Gastrocnemius medialis (tissue), 4 donors: ENCODE results near the gene DNM3. TPM values are rescaled to one million over a fixed set of nuclear protein-coding genes. Genes with fewer than 3 reads are reported as not detected.

Experiments used
- ATAC-seq, 2 donors: fragments of 150-250 bp; one replicate each; pipeline ENCODE4 v1.9.1; 2016
- DNase-seq, 2 donors: peaks; one replicate each; pipeline ENCODE4 v3.0.0-alpha.2; 2019
- H3K27ac ChIP-seq, 4 donors: fragments of 200-600 bp; sonication (generic); 1 replicate in 1 of 4; 2 replicates in 3 of 4; pipeline ENCODE4 v1.5.1; 2016 to 2018; ENCODE audit warnings: mild to moderate bottlenecking in 2 of 4, moderate library complexity in 1 of 4
- H3K27me3 ChIP-seq, 3 donors: fragments of 200-600 bp; sonication (generic) in 2 of 3; 1 replicate in 1 of 3; 2 replicates in 2 of 3; pipeline versions ENCODE4 v1.5.1 to v1.6.0; 2016 to 2019; ENCODE audit warnings: mild to moderate bottlenecking in 1 of 3, moderate library complexity in 1 of 3
- H3K36me3 ChIP-seq, 2 donors: fragments of 200-600 bp; sonication (generic) in 1 of 2; one replicate each; pipeline ENCODE4 v1.5.1; 2017 to 2018
- H3K4me1 ChIP-seq, 2 donors: fragments of 200-600 bp; sonication (generic) in 1 of 2; one replicate each; pipeline ENCODE4 v1.5.1; 2016 to 2017; ENCODE audit warnings: mild to moderate bottlenecking in 2 of 2
- H3K4me3 ChIP-seq, 4 donors: fragments of 200-600 bp; sonication (generic) in 3 of 4; 1 replicate in 1 of 4; 2 replicates in 3 of 4; pipeline ENCODE4 v1.5.1; 2016 to 2019; ENCODE audit warnings: mild to moderate bottlenecking in 2 of 4
- H3K9me3 ChIP-seq, 3 donors: fragments of 200-600 bp; sonication (generic) in 2 of 3; 1 replicate in 1 of 3; 2 replicates in 2 of 3; pipeline ENCODE4 v1.5.1; 2016 to 2019
- POLR2A ChIP-seq, 2 donors: fragments of 450-650 bp; IDR thresholded peaks; one replicate each; pipeline ENCODE4 v1.6.1; 2017; ENCODE audit warnings: antibody characterized with exemption in 2 of 2, mild to moderate bottlenecking in 2 of 2, moderate library complexity in 2 of 2
- in situ Hi-C, 4 donors: fragments of 200-750 bp; cut with MboI; loops; one replicate each; pipeline versions ENCODE4 v1.15.0 to v1.8.0; 2017; ENCODE audit warnings: low sequenced_read_pairs in 4 of 4
- intact Hi-C: fragments of 100-400 bp; cut with DNase I; formaldehyde crosslinking; loops from one replicate; pipeline ENCODE4 v1.15.1; 2023; ENCODE audit warnings: low total_unique reads
- total RNA-seq, 4 donors: library from RNA; depleted of rRNA; stranded (reverse); fragments of >200 nt; gene quantifications; one replicate each; pipeline versions ENCODE4 v1.1.0 to v1.2.3, GENCODE V29; 2016
- TF ChIP-seq, protein P1 (sequence below), 5 experiments: fragments of 450-650 bp in 3 of 5; fragments of 200-600 bp in 2 of 5; sonication (generic) in 2 of 5; IDR thresholded peaks in 4 of 5; conservative IDR thresholded peaks in 1 of 5; 1 replicate in 4 of 5; 2 replicates in 1 of 5; pipeline ENCODE4 v1.5.1; 2016 to 2019; ENCODE audit warnings: antibody characterized with exemption in 5 of 5, mild to moderate bottlenecking in 3 of 5, moderate library complexity in 3 of 5

Gene DNM3
- total RNA-seq, 4 donors from 2014 or later, result 0.35 to 1.6 (median 1.1) TPM

DNA sequence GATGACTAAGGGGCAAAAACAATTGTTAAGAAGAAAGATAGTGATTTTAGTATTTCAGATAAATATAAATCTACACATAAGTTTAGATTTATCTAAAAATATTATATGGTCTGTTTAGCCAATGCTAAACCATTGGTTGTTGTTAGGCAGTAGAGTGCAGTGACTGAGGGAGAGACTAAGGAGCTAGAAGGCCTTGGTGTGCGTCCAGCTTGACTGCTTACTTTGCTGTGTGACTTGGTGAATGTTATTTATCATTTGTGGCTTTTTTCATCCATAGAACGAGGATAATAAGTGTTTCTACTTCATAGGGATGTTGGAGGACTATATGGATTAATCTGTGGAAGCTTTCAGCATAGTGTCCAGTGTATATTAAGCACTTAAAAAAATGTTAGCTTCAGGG is 314.5 kb downstream of the DNM3 start:
- in situ Hi-C loops (no loop called here), intact Hi-C loops (no loop called here)
- Histone ChIP-seq H3K36me3 (no peaks in the 10 kb centered on the region), H3K27ac (no peak overlapping the region), H3K4me1 (no peaks in the 10 kb centered on the region), H3K27me3 (no peaks in the 10 kb centered on the region), H3K9me3 (no peaks in the 10 kb centered on the region), H3K4me3 (no peak overlapping the region)
- DNase-seq (no peak), ATAC-seq (no peak)
- TF ChIP-seq, protein P1, sequence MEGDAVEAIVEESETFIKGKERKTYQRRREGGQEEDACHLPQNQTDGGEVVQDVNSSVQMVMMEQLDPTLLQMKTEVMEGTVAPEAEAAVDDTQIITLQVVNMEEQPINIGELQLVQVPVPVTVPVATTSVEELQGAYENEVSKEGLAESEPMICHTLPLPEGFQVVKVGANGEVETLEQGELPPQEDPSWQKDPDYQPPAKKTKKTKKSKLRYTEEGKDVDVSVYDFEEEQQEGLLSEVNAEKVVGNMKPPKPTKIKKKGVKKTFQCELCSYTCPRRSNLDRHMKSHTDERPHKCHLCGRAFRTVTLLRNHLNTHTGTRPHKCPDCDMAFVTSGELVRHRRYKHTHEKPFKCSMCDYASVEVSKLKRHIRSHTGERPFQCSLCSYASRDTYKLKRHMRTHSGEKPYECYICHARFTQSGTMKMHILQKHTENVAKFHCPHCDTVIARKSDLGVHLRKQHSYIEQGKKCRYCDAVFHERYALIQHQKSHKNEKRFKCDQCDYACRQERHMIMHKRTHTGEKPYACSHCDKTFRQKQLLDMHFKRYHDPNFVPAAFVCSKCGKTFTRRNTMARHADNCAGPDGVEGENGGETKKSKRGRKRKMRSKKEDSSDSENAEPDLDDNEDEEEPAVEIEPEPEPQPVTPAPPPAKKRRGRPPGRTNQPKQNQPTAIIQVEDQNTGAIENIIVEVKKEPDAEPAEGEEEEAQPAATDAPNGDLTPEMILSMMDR (IDR thresholded peaks at IDR 0.05 in 4 of 5, conservative IDR thresholded peaks at IDR 0.05 in 1 of 5), result no peak
- TF ChIP-seq POLR2A (IDR thresholded peaks at IDR 0.05), result no peak

DNA sequence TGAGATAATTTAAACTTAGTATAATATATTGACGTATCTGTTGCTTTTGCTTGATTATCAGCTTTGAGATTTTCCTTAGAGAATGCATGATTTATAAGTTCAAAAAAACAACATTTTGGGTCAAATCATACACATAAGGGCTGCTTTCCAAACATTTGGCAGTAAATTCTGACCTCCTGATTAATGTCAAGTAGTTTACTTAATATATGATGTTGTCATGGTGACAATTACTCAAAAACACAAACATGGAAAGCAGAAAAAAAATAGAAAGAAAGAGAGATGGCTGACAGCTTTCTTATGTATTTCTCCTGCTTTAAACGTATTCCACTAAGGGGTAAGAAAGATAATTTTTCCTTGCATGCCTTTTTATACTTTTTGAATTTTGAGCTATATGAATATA is 320.9 kb downstream of the DNM3 start:
- no peak for TF ChIP-seq POLR2A (IDR thresholded peaks at IDR 0.05)
- TF ChIP-seq, protein P1 (IDR thresholded peaks at IDR 0.05 in 4 of 5, conservative IDR thresholded peaks at IDR 0.05 in 1 of 5), result no peak
- H3K27ac ChIP-seq, result no peak overlapping the region
- intact Hi-C loops (no loop called here), in situ Hi-C loops (no loop called here)
- no peaks in the 10 kb centered on the region for H3K27me3 ChIP-seq
- DNase-seq (no peak), ATAC-seq (no peak)
- no peaks in the 10 kb centered on the region for H3K9me3 ChIP-seq
- H3K4me1 ChIP-seq, result no peaks in the 10 kb centered on the region
- H3K4me3 ChIP-seq, result no peak overlapping the region
- no peaks in the 10 kb centered on the region for H3K36me3 ChIP-seq

DNA sequence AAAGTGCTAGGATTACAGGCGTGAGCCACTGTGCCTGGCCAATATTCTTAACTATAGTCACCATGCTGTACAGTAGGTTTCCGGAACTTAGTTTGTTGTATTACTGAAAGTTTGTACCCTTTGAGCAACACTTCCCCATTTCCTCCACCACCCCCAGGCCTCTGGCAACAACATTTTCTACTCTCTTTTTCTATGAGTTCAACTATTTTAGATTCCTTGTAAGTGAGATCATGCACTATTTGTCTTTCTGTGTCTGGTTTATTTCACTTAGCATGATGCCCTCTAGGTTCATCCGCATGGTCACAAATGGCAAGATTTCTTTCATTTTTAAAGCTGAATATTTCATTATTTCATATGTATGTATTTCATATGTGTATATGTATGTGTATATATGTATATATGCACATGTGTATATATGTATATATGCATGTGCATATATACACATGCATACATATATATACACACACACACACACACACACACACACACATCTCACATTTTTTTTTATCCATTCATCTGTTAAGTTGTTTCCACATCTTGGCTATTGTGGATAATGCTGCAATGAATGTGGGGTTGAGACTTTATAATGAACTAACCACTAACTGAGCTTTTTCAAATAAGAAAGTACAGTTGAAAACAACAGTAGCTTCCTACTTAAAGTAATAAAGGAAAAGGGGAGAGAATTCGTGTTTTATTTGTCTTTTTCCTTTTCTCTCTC is 322.4 kb downstream of the DNM3 start:
- DNase-seq (no peak), ATAC-seq (no peak)
- Histone ChIP-seq H3K36me3 (no peaks in the 10 kb centered on the region), H3K4me3 (no peak overlapping the region), H3K27me3 (no peaks in the 10 kb centered on the region), H3K9me3 (no peaks in the 10 kb centered on the region), H3K27ac (no peak overlapping the region), H3K4me1 (no peaks in the 10 kb centered on the region)
- in situ Hi-C loops, result no loop called here
- TF ChIP-seq, protein P1 (IDR thresholded peaks at IDR 0.05 in 4 of 5, conservative IDR thresholded peaks at IDR 0.05 in 1 of 5), result no peak
- TF ChIP-seq POLR2A (IDR thresholded peaks at IDR 0.05), result no peak
- intact Hi-C loops, result no loop called here

DNA sequence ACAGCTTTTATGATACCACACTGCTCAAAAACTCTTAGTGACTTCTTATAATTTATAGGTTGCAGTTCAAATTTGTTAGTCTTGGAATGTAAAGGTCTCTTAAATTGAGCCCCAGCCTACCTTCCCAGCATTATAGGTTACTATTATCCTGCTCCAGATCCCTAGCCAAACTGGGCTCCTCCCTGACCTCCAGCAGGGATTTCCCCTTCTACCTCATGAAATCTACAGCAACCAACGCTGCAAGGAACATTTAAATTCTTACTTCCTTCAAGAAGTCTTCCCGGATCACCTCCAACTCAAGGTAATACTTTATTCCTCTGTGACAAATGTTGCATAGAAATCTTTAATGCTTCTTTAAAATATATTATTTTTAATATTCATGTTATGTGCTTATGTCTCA is 324.1 kb downstream of the DNM3 start:
- no peak for TF ChIP-seq POLR2A (IDR thresholded peaks at IDR 0.05)
- TF ChIP-seq, protein P1 (IDR thresholded peaks at IDR 0.05 in 4 of 5, conservative IDR thresholded peaks at IDR 0.05 in 1 of 5), result no peak
- no peak for ATAC-seq
- H3K4me3 ChIP-seq, result no peak overlapping the region
- intact Hi-C loops (no loop called here), in situ Hi-C loops (no loop called here)
- no peaks in the 10 kb centered on the region for H3K4me1 ChIP-seq
- H3K27ac ChIP-seq, result no peak overlapping the region
- H3K9me3 ChIP-seq, result no peaks in the 10 kb centered on the region
- DNase-seq, result no peak
- no peaks in the 10 kb centered on the region for H3K36me3 ChIP-seq
- H3K27me3 ChIP-seq, result no peaks in the 10 kb centered on the region
